Ramos (cell line): Measurements from ENCODE around the gene NEDD8.
"Not testable (repeated sequence)": the region's sequence is repeated elsewhere in the genome, so short reads cannot be mapped to it uniquely, and the experiment has no call there.

Source experiments
- in situ Hi-C: fragments of 300-500 bp; cut with MboI; formaldehyde crosslinking; loops from one replicate; pipeline ENCODE4 v1.14.3; 2022; ENCODE audit warnings: low sequenced_read_pairs; ENCODE audit not compliant: unreplicated experiment

The NEDD8 gene

GRCh38 chr14:24231263-24232120, 675 bp downstream of the NEDD8 start:
- in situ Hi-C loops: no loop called here

GRCh38 chr14:24228902-24229301, 3.3 kb downstream of the NEDD8 start:
- in situ Hi-C loops: no loop called here

- in situ Hi-C loops: no loop called here
Observed at GRCh38 chr14:24226473-24226872, 5.7 kb downstream of the NEDD8 start.

- in situ Hi-C loops: no loop called here
Observed at GRCh38 chr14:24224618-24225071, 7.5 kb downstream of the NEDD8 start.

- in situ Hi-C loops: not testable (repeated sequence)
Observed at GRCh38 chr14:24222987-24223386, 9.2 kb downstream of the NEDD8 start.

- in situ Hi-C loops: no loop called here
Observed at GRCh38 chr14:24219521-24219920, 12.6 kb downstream of the NEDD8 start.

GRCh38 chr14:24219080-24219479, 13.1 kb downstream of the NEDD8 start:
- in situ Hi-C loops: no loop called here

GRCh38 chr14:24216876-24217275, 15.3 kb downstream of the NEDD8 start:
- in situ Hi-C loops: not testable (repeated sequence)

GRCh38 chr14:24216345-24216699, 15.8 kb downstream of the NEDD8 start:
- in situ Hi-C loops: no loop called here

- in situ Hi-C loops: no loop called here
Observed at GRCh38 chr14:24215495-24216344, 16.4 kb downstream of the NEDD8 start, which contains the start of gene MDP1. TSS of gene MDP1 (minus strand) at chr14:24216066. CDS start at chr14:24215955, 111 bp downstream.

- in situ Hi-C loops: no loop called here
Observed at GRCh38 chr14:24213866-24214662, 18.1 kb downstream of the NEDD8 start.

- in situ Hi-C loops: no loop called here
Observed at GRCh38 chr14:24212924-24213865, 19.0 kb downstream of the NEDD8 start, which contains the start of gene CHMP4A. TSS of gene CHMP4A (minus strand) at chr14:24213488. CDS start at chr14:24213439, 49 bp downstream.

- in situ Hi-C loops: no loop called here
Observed at GRCh38 chr14:24211311-24211710, 20.9 kb downstream of the NEDD8 start.

GRCh38 chr14:24207625-24208024, 24.5 kb downstream of the NEDD8 start:
- in situ Hi-C loops: no loop called here

GRCh38 chr14:24207104-24207551, 25.0 kb downstream of the NEDD8 start:
- in situ Hi-C loops: no loop called here

- in situ Hi-C loops: no loop called here
Observed at GRCh38 chr14:24206260-24207103, 25.7 kb downstream of the NEDD8 start.

GRCh38 chr14:24204163-24205146, 27.7 kb downstream of the NEDD8 start:
- in situ Hi-C loops: no loop called here
